Epidermal melanocyte (primary cell): Measurements from ENCODE around the gene CHAC2.
A peak's percentile ranks its signal among the peaks of the same experiment; 100 is the strongest.
"Not testable (repeated sequence)": the region's sequence is repeated elsewhere in the genome, so short reads cannot be mapped to it uniquely, and the experiment has no call there.

Source experiments
- DNase-seq: peaks from one replicate; pipeline ENCODE4 v3.0.0; 2011; ENCODE audit warnings: low spot score; ENCODE audit not compliant: insufficient read length

The CHAC2 gene

GRCh38 chr2:53777134-53777533, 9.5 kb downstream of the CHAC2 start:
- DNase-seq: no peak

- DNase-seq: no peak
These were observed 11.0 kb downstream of the CHAC2 start for GRCh38 chr2:53778536-53779162.

GRCh38 chr2:53780056-53780455, 12.5 kb downstream of the CHAC2 start:
- no peak for DNase-seq

- DNase-seq: no peak
These were observed 15.1 kb downstream of the CHAC2 start for GRCh38 chr2:53782676-53783075.

- no peak for DNase-seq
These were observed 16.8 kb downstream of the CHAC2 start for GRCh38 chr2:53784436-53784835.

- no peak for DNase-seq
These were observed 17.8 kb downstream of the CHAC2 start for GRCh38 chr2:53785366-53785765.

- no peak for DNase-seq
These were observed 18.7 kb downstream of the CHAC2 start for GRCh38 chr2:53786352-53786704.

GRCh38 chr2:53786705-53787613, 19.4 kb downstream of the CHAC2 start, which contains the start of the genes ASB3 and ERLEC1:
Gene ASB3 (minus strand): TSS chr2:53786953. CDS start chr2:53765572, 21,381 bp downstream.
Gene ERLEC1 (plus strand): TSS chr2:53787044. CDS start chr2:53787211, 167 bp downstream.
- DNase-seq: peak; percentile 50

- no peak for DNase-seq
These were observed 20.1 kb downstream of the CHAC2 start for GRCh38 chr2:53787614-53788289.

GRCh38 chr2:53793261-53793660, 25.7 kb downstream of the CHAC2 start:
- DNase-seq: no peak

GRCh38 chr2:53793821-53794220, 26.2 kb downstream of the CHAC2 start:
- DNase-seq: no peak

- DNase-seq: no peak
These were observed 33.9 kb downstream of the CHAC2 start for GRCh38 chr2:53801547-53801946.

- DNase-seq: no peak
These were observed 35.1 kb downstream of the CHAC2 start for GRCh38 chr2:53802617-53803151.

- no peak for DNase-seq
These were observed 44.0 kb downstream of the CHAC2 start for GRCh38 chr2:53811601-53812000.

GRCh38 chr2:53813151-53813550, 45.5 kb downstream of the CHAC2 start:
- DNase-seq: no peak

GRCh38 chr2:53818854-53819435, 51.3 kb downstream of the CHAC2 start:
- DNase-seq: no peak

GRCh38 chr2:53819634-53820033, 52.0 kb downstream of the CHAC2 start:
- no peak for DNase-seq

GRCh38 chr2:53820048-53820447, 52.4 kb downstream of the CHAC2 start:
- no peak for DNase-seq

- no peak for DNase-seq
These were observed 53.1 kb downstream of the CHAC2 start for GRCh38 chr2:53820711-53821110.

GRCh38 chr2:53821810-53822209, 54.2 kb downstream of the CHAC2 start:
- DNase-seq: no peak

- DNase-seq: not testable (repeated sequence)
These were observed 56.0 kb downstream of the CHAC2 start for GRCh38 chr2:53823639-53824038.
